Measurements from ENCODE around the gene ZNF319.
"Not testable (repeated sequence)": the region's sequence is repeated elsewhere in the genome, so short reads cannot be mapped to it uniquely, and the experiment has no call there.

ZNF319 gene

DNA sequence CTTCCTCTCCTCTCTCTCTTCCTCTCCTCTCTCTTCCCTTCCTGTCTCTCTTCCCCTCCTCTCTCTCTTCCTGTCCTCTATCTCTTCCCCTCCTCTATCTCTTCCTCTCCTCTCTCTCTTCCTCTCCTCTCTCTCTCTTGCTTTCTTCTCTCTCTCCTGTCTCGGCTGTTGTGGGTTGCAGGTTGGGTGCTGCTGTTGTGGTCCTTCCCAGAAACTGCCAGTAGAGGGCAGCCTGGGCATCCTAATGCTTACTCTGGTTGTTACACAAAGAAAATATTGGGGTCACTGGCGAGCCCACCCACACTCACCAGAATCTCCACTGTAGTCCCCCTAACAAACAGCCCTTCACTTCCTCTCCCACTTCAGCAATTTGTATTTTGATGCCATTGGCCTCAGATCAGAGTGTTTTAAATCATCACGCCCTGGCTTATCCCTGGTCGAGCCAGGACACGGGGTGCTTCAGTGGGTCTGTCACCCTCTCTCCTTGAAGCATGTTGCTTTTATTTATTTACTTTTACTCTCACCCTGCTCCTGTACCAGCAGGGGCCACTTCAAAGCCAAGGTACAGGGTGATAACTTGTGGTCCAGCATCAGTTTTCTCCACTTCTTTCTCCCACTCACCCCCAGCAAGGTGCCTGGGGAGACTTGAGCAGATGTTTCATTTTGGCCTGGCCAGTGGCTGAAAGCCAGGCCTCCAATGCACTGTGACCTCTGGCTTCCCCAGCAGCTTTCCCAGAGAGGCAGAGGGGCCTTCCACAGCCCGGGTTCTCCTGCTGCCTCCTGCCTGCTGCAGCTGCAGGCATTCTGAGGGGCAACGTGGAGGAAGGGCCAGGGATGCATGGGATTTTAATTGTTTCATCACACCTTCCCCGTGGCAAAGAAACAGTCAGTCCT lies 20.4 kb upstream of the ZNF319 start:
- DNase-seq, result peak; percentile 72

DNA sequence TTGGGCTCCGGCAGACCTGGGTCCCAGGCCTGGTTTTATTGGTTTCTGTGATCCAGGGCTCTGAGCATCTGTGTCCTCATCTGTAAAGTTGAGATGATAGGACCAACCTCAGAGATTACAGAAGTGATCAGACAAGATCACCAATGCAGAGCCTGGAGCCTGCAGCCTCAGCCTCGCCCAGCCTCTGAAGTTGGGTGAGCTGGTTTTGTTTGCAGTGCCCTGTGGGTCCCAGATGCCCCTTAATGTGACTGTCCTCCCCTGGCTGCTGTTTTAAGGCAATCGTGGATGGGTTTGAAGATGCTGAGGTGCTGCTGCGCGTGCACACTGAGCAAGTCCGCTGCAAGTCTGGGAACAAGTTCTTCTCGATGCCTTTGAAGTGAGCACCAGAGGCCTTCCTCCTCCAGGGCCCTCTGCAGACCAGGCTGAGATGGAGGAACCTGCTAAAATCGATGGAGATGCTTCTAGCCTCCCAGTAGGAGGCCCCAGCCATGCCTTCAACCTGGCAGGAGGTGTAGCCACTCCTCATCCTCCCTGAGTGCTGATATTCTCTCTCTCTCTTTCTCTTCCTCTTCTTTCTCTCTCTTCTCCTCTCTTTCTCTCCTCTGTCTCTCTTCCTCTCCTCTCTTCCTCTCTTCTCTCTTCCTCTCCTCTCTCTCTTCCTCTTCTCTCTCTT lies 19.5 kb upstream of the ZNF319 start:
- DNase-seq, result no peak

DNA sequence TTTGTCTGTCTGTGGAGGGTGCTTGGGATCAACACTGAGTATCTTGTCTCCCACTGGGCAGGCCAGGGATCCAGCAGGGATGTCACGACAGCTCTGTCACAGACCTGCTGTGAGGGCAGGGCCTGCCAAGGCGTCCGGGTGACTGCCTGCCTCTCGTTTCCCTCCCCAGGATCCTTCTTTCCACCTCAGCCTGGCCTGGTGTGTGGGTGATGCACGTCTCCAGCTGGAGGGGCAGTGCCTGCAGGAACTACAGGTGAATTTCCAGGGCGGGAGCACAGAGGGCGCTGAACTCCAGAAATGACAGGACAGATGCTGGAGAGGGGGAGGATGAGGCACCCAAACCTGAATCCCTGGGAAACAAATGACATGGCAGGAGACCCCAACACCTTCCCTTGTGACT lies 18.3 kb upstream of the ZNF319 start:
- no peak for DNase-seq

DNA sequence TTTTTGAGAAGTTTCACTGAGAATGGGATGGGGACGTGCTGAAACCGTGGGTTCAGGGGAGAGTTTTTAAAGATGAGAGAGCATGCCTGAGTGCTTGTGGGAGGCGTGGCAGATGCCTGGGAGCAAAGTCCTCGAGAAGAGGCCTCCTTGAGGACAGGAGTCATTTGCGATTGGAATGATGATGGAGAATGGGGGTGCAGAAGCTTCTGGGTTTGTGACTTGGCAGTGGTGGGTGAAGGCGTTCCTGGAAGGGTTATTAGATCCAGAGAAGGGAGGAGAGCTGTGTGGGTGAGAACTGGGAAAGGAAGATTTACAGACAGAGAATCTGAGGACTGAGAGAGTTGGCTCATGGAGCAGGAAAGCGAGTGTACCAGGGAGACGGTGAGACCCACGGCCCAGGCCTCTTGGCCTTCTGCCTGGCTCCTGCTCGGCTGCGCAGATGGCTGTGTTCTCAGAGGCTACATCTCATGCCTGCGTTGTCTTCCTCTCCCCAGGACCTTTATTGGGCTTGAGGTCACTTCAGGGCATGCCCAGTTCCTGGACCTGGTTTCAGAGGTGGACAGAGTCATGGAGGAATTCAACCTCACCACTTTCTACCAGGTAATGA lies 16.5 kb upstream of the ZNF319 start:
- DNase-seq, result no peak

DNA sequence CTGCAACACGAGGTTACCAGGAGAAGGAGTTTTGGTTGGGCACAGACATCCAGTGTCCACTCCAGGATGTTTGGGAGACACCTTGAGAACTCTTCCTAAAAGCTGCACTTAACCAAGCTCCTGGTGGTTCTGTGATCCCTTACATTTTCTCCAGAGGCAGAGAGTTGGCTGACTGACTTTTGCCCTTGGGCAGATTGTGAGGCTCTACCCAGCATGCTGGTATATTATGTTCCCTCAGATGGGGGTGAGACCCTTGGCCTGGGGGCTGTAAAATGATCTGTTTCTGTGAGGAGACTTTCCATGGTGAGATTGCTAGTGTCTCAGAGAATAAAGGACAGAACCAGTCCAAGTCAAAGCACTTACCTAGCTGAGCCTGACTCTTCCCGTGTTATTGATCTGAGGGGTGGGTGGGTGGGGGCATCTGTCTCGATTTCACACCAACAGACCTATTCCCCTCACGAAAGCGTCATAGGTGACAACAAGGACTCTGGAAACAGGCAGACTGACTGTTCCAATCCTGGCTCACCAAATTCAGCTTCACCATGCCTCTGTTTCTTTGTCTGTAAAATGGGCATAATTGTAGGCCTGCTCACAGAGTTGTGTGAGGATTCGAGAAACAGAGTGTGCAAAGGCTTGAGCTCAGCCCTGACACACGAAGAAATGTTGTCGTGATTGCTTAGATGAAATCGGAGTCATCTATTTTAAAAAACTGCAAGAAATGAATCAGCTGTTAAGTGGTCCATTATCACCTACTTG lies 12.9 kb upstream of the ZNF319 start:
- no peak for DNase-seq

DNA sequence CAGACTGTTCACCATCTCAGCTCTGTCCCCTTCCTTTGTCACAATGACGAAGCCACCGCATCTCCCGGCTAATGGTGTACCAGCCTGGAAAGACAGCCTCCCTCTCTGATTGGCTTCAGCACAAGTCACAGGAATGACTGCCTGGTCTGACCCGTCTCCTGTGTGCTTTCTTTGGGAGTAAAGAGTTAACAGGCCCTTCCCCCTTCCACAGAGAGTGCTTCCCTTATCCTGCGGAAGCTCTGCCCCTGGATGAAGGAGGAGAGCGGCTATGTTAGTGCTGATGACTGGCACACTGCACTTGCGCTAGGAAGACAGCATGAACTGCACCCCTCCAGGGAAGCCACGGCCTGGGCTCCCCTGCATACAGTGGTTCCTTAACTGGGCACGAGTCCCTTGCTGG lies 12.0 kb upstream of the ZNF319 start:
- DNase-seq, result no peak

DNA sequence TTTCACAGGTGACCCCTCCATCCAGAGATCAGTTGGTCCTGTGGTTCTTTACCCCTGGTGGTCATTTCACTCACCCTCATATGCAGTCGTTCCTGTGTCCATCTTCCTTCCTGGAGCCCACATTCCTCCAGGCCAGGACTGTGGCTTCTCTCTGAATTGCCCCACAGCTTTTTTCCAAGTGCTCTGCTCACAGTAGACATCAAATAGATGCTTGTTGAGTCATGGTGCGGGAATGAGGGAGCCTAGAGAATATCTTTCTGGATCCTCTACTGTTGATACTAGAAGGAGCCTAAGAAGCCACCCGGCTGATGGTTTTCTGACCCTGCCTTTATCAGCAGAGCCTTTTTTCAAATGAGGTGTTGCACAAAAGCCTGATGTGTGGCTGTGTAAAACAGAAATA lies 11.2 kb upstream of the ZNF319 start:
- no peak for DNase-seq

DNA sequence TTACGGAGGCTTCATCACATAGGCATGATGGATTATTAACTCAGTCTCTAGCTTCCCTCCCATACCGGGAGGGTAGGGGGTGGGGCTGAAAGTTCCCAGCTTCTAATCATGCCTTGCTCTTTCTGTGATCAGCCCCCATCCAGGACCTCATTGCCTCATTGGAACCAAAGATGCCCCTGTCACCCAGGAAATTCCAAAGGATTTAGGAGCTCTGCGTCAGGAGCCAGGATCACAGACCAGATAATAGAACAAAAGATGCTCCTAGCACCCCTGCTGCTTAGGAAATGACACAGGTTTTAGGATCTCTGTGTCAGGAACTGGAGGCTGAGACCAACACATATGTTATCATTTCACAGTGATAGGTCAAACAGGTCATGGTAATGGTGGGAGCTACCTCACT lies 10.4 kb upstream of the ZNF319 start:
- DNase-seq, result no peak

DNA sequence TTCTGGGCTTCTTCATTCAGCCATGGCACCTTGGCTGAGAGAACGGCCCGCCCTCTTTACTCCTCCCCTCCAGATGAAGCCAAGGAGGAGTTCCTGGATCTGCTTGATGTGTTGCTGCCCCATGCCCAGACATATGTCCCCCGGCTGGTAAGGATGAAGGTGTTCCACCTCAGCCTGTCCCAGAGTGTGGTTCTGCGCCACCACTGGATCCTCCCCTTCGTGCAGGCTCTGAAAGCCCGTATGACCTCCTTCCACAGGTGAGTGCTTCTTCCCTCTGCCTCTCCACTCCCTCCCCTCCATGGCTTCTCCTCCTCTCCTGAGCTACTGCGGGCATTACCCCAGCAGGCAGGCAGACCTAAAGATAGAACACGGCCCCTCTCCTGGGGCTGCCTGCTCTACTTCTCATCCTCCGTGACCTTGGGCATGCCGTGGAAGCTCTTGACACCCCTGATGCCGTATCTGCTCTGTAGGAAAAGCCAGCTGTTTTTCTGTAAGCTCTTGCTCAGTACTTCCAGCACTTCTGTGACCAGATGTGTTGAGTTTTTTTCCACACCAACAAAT lies 9.5 kb upstream of the ZNF319 start:
- DNase-seq, result no peak

DNA sequence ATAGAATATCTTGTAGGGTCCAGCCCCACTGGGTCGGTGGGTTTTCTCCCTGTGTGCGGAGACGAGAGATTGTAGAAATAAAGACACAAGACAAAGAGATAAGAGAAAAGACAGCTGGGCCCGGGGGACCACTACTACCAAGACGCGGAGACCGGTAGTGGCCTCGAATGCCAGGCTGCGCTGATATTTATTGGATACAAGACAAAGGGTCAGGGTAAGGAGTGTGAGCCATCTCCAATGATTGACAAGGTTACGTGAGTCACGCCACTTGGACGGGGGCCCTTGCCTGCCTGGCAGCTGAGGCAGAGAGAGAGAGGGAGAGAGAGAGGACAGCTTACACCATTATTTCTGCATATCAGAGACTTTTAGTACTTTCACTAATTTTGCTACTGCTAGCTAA lies 4.3 kb upstream of the ZNF319 start:
- not testable (repeated sequence) for DNase-seq

DNA sequence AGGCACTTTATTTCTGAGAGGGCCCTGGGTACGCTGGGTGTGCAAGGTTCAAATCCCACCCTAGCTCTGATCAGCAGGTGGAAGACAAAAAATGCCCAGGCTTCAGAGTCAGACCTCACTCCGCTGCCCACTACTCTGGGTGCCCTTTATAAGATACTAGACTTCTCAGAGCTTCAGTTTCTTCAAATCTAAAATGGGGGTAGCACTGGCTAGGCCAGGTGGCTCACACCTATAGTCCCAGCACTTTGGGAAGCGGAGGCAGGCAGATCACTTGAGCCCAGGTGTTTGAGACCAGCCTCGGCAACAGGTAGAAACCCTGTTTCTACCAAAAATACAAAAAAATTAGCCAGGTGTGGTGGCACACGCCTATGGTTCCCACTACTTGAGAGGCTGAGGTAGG lies 2.5 kb upstream of the ZNF319 start:
- DNase-seq, result no peak

DNA sequence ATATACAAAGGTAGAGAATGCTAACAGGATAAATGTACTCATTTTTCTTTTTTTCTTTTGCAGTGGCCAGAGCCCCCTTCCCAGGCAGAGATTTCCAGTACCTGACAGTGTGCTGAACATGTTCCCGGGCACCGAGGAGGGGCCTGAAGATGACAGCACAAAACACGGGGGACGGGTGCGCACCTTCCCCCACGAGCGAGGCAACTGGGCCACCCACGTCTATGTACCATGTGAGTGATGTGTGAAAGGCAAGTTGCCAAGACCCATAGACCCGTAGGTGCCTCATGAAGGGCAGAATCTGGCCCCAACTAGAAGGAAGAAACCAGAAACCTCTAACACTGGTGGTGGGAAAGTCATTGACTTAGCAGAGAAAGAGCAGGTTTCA lies 1.9 kb upstream of the ZNF319 start:
- no peak for DNase-seq

DNA sequence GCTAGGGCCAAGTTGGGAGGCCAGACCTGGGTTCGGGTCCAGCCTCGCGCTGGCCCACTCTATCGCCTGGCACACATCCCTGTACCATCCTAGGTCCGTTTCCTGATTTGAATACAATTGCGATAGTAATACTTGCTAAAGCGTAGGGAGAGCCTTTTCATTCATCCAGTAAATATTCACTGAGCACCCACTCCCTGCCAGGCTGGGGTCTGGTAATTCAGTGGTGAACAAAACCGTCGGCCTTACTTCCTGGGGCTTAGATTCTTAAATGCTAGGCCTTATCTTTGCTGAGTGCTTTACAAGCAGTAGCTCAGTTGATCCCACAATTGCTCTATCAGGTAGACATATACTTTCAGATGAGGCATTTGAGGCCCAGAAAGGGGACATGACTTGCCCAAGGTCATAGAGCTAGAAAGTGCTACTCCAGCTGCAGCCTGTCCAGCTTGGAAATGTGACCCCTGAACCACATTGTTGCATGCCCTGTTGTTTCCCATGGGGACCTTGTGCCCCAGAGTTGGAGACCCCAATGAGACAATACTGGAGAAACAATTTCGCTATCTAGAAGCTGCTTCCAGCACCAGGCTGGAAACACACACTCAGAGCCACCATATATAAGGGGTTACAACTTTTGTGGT lies 1.4 kb upstream of the ZNF319 start:
- no peak for DNase-seq

DNA sequence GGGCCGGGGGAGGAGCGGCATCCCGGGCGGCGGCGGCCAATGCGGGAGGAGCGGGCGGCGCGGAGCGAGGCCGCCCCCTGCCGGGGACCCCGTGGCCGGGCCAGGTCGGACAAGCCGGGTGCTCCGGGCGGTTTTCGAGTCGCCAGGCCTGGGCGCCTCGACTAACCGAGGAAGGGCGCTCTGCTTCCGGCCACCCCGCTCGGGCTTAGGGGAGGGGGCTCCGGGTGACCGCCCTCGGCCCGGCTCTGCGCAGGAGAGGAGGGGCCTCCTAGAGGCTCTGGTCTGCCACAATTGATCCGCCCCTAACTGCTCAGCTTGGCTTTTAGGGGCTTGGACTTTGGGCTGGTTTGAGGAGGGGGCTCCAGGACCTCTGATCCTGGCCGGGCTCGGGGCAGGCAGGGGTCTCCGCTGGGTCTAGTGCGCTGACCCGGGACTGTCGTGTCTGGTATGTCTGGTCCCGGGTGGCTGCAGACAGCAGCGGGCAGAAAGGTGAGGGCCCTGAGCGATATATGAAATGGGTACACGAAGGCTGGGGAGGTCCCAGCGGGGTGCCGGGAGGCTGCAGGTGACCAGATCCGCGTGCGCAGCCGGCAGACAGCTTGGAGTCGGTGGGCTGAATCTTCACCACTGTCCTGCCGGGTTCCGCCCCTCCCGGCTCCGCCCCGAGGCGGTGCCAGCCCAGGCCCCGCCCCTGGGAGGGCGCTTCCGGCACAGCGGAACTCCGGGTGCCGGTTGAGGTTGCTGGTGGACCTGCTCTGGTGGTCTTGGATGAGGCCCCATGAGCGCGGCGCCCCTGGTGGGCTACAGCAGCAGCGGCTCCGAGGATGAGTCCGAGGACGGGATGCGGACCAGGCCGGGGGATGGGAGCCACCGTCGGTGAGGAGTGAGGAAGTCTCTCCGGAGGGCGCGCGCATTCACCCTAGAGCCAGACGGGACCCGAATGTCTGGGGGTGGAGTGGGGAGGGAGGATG lies 519 bp upstream of the ZNF319 start, which contains the start of gene USB1:
TSS of gene USB1 (plus strand) at position 702 of the 971 bp plus-strand sequence. CDS start at position 779, 77 bp downstream.
- DNase-seq, result peak; percentile 85

DNA sequence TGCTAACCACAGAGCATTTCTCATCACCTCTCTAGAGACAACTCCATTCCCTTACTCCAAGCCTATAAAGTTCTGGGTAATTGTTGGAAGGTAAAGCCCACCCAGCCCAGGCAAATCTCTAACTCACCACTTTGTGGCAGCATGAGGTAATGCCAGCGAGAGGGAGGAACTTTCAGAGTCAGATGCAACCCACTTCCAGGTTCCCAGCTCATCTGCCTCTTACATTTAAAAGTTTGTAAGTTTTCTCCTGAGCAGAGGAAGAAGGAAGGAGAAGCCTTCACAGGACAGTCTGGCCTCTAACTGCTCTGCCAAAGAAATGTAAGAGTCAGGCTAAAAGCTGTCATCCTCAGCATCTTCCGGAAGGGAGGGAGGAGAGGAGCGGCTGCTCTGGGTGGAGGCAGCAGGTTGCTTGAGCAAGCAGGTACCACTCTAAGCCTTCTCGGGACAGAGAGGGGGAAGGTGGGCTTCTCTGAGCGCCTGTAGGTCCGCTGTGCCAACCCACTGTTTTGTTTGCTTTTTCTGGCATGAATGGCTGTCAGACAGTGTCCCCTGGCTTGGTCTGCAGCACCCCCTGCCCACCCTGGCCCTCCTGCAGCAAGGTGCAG lies 1.0 kb downstream of the ZNF319 start:
- peak; percentile 47 for DNase-seq

DNA sequence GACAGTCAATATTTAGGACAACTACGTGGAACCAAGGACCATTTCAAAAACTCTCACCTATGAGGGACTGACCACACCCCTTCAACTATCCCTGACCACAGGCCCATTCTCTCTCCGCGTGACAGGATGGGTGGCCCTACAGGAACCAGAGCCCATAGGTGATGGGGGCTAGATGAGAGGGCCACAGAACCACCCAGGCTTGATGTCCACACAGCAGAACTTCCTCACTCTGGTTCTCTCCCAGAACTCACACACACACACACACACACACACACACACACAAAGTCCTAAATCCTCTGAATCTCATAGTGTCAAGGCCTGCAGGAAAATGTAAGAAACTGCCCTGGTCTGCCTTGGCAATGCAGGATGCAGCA lies 1.5 kb downstream of the ZNF319 start:
- no peak for DNase-seq

DNA sequence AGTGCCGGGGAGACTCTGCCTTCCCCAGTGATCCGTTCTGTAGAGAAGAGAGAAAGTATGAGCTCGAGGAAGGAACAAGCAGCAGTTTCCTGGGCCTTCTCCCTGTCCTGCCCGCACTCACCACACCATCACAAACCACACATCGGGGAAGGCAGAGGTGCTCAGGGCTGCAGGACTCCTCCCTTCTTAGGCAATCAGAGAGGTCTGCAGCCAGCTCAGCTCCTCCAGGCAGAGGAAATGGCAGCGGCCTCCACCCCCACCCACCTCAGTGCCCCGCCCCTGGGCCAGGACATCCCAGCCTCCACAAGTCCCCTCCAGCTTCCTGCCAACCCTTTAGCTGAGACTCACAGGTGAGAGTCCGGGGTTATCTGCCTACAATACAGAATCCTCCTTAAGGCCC lies 2.0 kb downstream of the ZNF319 start:
- peak; percentile 69 for DNase-seq

DNA sequence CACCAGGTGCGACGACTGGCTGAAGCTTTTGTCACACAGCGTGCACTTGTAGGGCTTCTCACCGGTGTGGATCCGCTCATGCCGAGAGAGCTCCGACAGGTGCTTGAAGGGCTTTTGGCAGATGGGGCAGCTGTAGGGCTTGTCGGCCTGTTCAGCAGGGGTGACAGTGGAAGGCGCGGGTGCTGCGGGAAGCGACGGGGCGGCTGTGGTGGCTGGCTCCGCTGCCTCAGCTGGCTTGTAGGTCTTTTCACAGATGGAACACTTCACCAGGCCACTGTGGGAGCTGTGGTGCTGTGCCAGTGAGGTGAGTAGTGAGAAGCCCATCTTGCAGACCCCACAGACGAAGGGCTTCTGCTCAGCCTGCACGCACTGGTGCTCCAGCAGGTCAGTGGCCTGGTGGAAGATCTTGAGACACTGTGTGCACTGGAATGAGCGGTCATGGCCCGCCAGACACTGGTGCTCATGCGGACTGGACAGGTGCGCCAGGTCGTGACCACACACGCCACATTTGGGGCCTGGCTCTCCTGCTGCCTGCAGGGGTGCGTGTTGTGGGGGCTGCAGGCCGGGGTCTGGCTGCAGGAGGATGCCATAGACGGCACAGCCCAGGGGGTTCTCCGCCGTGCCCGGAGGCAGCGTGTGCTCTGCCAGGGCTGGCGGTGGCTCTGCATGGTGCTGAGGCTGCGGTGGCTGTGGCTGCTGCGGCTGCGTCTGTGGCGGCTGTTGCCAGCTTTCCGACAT lies 2.8 kb downstream of the ZNF319 start:
- DNase-seq, result no peak

DNA sequence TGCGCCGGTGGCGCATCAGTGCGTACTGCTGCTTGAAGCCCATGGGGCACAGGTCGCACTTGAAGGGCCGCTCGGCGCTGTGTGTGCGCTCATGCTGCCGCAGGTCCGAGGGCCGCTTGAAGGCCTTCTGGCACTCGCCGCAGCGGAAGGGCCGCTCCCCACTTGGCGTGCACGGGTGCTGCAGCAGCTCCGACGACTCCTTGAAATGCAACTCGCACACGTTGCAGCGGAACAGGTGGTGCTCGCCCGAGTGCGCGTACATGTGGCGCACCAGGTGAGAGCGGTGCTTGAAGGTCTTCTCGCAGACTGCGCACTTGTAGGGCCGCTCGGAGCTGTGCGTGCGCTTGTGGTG lies 3.3 kb downstream of the ZNF319 start:
- DNase-seq, result no peak

Measured in activated CD4-positive, alpha-beta T cell treated with anti-CD3 and anti-CD28 coated beads for 48 hours (primary cell).